Smooth muscle cell of the brain vasculature (primary cell): Measurements from ENCODE around the gene GNAZ.
"Not testable (repeated sequence)": the region's sequence is repeated elsewhere in the genome, so short reads cannot be mapped to it uniquely, and the experiment has no call there.

Experiments
- DNase-seq: peaks from one replicate; pipeline ENCODE4 v3.0.0-alpha.2; 2012; ENCODE audit warnings: low read depth, low spot score

GNAZ gene

DNA sequence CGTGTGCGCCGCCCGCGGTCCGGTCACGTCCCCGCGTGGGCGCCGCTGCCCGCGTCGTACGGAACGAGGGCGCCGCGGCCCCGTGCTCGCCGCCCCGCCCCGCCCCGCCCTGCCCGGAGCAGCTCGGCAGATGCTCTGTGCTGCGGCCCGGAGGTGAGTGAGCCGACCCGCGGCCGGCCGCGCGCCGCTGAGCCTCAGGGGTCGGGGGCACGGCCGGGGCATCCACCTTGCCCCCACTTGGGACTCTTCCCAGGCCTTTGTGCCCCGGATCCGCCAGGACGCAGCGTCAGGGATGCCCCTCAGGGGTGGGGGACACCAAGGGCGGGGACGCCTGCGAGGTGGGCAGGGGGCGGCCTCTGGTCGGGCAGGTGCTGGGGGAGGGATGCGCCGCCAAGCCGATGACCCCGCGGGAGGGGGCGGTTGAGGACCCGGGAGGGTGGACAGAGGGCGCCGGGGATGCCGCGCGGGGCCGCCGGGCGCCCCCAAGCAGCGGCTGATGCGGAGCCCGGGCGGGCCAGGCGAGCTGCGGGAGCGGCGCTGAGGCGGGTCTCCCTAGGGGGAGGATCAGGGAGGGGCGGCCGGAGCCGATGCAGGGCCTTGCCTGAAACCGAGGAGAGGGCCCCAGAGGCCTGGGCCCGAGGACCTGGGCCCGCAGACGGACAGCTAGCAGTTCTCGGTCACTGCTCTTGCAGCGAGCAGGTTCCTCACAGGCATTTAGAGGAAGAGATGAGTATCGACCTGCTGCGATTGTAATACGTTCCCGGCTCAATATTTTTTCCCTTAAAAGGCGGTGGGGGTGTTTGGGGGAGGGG lies at the start of gene GNAZ:
Gene GNAZ (plus strand): TSS at position 102 of the 812 bp plus-strand sequence. CDS start 25,177 bp downstream, outside the sequence.
- DNase-seq: no peak

DNA sequence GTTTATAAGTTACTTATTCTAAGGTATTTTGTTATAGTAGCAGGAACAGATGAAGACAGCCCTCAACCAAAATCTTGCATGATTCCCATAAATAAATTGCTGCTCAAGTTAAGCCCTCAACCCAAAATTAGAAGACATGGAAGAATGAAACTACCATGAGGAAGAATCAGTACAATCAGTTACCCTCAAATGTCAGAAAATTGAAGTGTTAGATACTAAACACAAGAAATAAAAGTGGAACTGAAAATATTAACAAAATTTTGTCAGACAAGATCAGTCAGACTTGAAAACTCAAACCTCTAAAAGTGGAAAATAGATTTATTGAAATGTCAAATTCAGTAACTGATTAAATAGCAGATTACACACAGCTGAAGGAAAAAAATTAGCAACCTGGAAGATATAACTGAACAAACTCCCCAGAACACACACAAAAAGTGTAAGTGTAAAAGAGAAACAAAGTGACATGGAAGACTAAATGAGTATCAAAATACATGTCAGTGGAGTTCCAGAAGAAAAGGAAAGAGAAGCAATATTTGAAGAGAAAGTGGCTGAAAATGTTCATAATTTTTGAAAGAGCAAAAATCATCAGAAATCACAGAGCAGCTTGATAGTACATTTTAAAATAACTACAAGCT lies 49.5 kb upstream of the GNAZ start:
- no peak for DNase-seq

DNA sequence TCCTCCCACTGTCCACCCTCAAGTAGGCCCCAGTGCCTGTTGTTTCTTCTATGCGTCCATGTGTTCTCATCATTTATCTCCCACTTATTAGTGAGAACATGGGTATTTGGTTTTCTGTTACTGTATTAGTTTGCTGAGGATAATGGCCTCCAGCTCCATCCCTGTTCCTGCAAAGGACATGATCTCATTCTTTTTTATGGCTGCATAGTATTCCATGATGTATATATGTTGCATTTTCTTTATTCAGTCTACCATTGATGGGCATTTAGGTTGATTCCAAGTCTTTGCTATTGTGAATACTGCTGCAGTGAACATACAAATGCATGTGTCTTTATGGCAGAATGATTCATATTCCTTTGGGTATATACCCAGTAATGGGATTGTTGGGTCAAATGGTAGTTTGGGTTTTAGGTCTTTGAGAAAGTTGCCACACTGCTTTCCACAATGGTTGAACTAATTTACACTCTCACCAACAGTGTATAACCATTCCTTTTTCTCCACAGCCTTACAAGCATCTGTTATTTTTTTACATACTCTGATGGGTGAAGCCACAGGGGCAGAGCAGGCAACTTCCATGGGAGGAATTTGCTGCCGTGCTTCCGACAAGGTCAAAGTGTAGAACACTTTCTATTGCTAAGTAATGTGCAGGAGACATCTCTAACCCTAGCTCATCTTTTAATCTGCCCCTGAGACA lies 48.5 kb upstream of the GNAZ start:
- DNase-seq: not testable (repeated sequence)

DNA sequence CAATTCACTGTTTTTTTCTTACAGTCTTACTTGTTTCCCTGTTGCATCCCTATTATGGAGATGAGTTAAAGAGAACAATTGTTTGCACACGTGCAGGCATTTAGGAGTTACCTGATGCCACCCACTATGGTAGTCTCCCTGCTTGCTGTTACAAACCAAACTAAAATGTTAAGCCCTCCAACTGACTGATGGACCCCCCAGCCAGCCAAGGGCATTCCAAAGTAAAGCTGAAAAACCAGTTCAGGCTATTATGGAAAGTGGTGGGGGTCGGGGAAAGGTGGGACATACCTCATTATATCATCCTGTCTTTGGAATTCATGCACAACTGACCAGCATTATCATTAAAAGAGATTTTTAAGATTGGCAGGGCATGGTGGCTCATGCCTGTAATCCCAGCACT lies 47.0 kb upstream of the GNAZ start:
- no peak for DNase-seq

DNA sequence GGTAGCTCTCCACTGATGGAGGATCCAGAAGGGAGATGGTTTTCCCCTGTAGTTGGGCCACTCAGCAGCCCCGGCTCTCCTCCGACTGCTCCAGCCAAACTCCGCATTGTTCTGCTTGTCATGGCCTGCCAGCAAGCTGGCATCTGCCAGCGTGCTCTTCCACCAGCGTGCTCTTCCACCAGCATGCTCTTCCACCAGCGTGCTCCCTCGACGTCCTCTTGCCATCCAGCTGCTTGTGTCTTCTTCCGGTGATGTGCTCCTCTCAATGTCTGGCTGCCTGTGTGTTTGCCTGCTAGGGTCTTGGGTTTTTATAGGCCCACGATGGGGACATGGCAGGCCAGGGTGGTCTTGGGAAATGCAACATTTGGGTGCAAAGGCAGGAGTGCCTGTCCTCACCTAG lies 43.5 kb upstream of the GNAZ start:
- no peak for DNase-seq

DNA sequence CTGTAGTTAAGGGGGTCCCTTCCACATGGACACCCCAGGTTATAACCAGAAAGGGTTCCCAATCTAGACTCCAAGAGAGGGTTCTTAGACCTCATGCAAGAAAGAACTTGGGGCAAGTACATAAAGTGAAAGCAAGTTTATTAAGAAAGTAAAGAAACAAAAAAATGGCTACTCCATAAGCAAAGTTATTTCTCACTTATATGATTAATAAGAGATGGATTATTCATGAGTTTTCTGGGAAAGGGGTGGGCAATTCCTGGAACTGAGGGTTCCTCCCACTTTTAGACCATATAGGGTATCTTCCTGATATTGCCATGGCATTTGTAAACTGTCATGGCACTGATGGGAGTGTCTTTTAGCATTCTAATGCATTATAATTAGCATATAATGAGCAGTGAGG lies 42.5 kb upstream of the GNAZ start:
- not testable (repeated sequence) for DNase-seq

DNA sequence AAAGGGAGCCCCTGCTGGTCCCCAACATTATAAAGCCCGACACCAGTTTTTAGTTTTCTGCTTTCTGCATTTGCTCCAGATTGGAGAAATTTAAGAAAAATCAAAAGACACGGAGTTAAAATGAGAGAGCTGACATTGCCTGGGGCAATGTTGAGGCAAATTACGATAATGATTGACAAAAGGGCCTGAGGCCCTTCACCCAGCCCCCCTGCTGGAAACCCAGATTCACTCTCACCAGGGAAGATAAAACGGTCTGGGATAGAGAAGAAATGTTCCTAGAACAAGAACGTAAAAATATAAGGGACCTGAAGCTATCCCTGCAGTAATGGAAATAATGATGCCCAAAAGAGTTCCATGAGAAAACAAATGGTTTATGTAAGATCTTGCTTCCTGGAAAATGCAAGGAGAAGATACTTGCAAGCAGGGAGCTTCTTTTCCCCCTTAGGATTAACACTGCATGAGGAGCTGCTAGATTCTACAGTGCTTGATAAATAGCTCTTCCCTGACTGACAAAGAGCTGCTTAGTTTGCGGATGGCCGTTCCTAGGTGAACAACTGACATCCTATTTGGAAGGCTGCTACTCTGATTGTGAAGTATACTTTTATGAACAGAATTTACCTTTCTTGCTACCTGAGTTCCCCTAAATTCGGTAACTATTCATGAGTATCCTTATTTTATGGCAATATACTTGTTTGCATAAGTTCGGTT lies 40.6 kb upstream of the GNAZ start:
- DNase-seq: no peak

DNA sequence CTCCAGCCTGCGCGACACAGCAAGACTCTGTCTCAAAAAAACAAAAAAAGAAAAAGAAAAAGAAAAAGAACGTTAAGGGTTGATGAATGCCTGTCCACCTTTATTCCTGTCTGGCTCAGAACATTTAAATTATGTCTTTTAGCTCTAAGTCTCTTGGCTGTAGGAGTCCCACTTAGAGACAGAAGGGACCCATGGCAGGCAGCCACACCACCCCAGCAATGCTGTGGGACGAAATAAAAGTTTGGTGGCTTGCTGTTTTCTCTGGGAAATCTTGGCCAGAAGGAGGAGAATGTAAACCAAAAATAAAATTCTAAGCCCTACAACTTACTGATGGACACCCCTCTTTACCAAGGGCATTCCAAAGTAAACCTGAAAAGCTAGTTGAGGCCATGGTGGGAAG lies 38.9 kb upstream of the GNAZ start:
- DNase-seq: no peak

DNA sequence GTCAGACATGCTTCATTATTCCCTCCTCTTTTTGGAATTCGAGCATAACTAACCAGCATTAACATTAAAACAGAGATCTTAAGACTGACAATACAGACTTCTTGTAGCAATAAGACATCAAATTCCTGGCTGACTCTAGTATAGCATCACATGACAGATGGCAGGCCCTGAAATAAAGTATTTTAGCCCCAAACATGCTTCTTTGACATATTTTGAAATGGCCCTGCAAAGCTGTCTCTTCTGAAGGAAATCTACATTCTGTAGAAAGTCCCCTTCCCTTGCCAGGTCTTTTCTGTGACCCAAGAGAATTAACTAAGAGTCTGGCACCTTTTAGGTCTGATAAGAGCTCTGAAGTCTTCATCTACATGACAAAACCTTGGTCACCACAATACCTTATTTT lies 38.5 kb upstream of the GNAZ start:
- DNase-seq: no peak

DNA sequence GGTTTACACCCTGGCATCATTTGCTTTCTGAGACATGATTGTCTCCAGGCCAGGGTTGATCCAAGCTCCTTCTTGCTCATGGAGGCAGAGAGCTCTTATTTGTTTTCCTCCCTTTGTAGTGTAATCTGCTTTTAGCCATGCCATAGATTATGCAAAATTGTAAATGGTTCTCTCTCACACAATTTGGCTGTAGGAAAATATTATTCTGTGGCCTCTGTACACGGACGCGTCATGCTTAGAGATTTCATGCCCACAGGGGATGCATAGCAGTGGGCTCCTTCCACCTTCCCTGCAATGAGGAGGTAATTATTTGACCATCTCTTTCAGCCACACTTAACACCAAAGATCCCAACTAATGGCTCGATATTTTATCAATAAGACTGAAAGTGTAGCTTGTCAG lies 37.7 kb upstream of the GNAZ start:
- DNase-seq: no peak

DNA sequence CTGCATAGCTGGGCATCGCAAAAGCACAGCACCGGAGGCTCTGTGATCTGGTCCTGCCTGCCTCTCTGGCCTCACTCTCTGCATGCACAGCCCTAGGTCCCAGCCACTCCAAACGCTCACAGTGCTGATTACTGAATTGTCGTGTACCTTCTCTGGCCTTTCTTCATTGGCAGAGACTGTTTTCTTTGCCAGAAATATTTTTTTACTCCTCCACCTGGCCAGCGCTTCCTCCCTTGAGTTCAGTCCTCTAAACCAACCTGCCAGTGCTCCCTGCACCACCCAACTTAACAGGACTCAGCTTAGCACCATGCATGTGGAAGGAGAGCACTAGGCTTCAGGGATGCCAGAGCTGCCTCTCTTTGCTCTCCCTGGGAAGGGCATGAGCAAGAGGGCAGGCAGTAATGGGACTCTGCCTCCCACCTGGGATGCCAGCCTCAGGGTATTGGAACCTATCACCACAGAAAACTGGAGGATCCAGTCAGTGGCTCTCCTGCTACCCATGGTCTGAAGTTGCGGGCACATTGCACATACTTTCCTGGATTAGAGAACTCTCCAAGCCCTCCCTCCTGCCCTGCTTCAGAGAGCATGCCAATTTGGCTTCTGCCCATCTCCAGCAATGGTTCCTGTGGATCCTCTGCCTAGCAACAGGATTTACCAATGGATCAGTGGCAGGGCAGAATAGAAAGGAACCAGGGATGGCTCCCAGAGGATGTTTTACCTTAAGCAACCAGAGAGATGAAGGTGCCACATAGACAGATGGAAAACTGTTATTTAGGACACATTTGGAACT lies 37.0 kb upstream of the GNAZ start:
- DNase-seq: no peak

DNA sequence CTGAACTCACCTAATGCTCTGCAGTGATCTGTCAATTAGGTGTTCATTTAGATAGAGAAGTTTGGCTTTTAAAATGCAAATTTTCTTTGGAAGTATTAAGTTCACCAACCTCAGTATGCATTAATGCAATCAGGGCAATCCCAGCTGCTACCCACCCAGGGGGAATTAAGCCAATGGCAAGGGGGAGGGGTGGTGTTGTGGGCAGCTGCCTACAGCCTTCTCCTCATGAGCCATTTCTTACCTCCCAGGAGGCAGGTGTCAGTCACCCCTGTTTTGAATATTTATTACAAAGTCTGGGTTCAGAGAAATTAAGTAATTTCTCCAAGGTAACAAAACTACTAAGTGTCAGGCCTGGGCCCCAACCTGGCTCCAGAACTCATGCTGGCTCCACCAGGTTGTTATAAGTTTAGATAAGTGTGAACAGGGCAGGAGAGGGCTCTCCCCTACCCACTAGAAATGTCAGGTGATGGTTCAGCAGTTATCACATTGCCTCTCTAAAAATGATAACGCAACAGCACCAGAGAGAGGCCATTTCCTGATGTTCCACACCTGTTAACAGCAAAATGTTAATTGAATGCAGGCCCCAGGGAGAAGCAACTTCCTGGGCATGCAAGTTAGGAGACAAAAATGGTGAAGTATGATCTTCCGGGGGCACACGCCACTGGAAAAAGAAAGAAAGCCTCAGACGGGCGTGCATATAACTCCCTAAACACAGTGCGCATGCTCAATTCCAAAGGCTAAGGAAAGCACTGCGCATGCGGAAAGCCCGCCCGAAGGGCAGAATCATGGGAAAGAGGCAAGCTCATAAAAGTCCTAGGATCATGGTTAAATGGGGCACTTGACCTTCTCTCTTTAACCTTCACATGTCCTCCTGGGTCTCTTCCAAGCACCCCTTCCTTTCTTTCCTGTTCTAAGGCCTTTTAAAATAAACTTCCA lies 35.4 kb upstream of the GNAZ start:
- DNase-seq: no peak

DNA sequence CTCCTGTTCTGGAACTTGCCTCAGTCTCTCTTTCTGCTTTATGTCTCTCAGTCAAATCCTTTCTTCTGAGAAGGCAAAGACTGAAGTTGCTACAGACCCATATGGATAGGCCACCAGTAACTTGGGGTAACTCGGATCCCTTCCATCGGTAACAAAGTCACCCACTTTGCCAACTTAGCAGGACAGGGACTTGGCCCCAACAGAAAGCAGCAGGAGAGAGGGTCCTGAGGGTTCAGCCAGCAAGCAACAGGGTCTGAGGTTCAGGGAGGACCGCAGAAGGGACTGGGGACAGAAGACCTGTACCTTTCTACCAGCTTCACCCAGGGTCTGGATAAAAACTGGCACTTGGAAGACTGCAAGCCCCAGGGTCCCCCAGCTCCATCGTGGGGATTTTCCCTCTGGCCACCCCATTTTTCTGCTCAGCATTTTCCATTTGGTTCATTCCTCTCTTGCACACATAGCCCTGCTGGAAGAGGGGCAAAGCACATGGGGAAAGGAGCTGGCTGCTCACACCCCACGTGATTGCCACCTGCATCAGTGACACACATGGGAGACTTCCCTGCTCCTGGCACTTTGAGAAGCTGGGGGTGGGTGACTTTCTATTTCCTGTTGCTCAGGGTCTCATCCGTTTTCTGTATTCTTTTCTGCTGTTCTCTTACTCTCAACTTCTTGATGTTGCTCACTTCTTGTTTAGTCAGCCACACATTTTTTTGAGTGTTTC lies 34.6 kb upstream of the GNAZ start:
- DNase-seq: no peak

DNA sequence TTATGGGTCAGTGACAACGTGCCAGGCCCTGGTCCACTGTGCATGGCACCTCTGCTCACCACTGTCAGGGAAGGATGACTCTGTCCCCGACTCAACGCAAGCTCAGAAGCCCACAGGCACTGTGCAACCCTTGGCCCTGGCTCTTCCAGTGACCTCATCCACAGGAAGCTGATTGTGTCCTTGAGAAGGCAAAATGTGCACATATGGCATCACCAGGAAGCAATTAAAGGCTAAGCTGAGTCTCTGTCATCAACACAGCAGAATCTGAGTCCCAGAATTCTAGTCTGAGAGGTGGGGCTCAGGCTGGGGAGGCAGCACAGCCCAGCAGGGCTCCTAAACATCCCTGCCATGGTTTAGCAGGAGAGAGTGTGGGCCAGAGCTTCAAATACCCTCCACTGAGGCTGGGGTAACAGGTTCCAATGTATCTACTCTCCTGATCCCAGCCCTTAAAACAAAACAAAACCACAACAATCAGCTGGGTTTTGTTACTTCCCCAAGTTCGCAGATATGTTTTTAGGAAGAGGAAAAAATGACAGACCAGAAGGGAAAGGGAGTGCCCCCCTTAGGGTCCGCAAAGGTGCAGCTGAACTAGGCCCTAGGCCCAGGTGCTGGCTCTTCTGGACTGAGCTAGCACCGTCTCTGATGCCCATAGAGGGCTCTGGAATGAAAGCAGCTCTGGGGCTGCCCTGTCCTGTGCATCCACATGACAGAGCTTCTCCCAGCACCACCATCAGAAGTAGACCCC lies 33.5 kb upstream of the GNAZ start:
- DNase-seq: no peak

DNA sequence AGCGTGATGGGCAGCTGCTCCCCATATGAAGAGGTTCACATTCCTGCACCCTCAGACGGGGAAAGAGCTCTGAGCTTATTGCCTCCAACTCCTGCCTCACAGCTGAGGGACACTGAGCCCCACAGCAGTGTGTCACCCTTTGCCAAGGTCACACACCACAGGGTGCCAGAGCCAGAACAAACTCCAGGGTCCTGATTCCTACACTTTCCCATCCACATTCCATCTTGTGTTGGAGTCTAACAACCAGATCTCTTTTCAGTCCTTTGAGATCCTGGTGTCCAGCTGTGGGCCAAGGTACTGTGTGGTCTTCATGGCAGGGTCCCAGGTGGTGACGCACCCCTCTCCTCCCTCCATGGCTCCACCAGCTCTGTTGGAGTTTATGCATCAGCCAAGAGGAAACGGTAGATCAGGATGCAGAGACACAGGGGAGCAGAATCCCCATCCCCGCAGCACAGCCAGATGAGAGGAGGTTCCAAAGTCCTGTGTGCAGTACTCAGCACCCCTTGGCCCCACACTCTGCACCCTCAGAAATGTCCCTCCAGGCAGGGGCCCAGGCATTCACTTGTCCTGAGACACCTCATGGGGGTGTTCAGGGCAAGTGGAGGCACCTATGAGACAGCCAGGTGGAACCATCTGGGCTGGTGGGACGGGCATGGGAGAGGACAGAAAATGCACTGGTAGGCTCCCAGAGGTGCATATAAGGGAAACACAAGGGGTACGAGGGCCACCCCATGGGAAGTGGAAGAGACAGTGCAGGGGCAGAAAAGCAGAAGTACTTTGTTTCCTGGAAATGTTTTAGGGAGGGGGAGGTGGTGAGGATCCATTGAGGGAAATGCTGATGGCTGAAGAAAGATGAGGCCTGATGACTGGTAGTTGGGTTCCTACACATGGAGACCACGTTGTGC lies 32.6 kb upstream of the GNAZ start:
- no peak for DNase-seq

DNA sequence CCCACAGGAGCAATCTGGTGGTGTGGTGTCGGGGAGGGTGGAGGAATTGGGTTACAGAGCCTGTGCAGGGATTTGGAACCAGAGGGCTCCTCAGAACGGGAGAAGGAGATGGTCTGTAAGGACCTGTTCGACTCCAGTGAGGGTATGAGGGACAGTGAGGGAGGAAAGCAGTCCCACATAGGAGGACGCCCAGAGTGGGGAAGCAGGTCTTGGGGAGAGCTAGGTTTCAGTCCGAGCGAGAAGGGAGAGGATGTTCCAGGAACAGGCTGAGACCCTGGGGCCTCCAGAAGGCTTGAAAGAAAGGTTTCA lies 32.0 kb upstream of the GNAZ start:
- DNase-seq: no peak

DNA sequence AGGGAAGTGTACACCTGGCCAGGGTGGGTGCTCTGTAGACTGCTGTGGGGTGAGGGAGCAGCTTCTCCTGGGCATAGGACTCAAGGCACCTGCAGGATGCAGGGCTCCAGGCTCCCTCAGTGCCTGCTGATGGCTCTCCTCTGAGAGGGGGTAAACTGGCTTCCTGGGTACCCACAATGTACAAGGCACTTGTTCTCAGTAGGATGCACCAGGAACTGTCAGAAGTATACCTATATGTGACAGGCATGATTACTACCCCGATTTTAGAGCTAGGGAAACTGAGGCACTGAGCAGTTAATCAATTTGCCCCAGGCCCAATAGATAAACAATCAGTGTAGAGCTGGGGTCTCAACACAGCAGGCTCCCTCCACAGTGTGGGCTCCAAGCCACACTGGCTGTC lies 31.4 kb upstream of the GNAZ start:
- no peak for DNase-seq

DNA sequence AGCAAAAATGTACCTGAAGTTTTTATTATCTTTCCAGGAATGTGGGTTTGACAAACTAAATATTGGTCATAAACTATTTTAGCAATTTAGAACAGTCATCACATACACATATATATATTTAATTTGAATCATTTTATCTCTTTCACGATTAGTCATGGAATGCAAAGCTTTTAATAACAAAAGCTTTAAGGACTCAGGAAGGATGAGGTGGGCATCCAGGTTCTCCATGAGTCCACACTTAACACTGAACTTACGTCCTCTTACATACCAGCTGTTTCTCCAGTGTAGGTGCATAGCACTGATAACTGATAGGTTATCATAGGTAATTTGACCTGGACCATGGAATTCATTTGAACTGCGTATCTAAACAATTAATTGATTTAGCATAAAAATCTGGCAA lies 28.1 kb upstream of the GNAZ start:
- no peak for DNase-seq
